ENCODE data around the gene LRMDA.

DNA sequence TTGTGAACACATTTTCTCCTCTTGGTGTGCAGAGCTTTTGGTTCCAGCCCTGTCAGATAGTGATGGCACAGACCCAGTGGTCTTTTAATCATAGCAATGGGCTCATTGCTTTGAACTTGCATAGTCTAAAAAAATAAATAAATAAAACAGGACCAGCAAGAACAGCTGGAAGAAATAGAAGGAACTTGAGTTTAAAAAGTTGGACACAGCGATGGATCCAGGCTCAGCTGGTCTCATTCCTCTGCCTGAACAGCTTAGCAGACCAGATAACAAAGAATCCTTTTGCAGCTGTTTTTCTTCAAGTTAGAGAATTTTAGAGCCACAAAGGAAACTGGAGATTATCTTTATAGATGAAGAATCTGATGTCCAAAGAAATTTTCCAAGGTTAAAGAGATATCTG lies 1005.6 kb downstream of the LRMDA start:
- TF ChIP-seq, protein P1, sequence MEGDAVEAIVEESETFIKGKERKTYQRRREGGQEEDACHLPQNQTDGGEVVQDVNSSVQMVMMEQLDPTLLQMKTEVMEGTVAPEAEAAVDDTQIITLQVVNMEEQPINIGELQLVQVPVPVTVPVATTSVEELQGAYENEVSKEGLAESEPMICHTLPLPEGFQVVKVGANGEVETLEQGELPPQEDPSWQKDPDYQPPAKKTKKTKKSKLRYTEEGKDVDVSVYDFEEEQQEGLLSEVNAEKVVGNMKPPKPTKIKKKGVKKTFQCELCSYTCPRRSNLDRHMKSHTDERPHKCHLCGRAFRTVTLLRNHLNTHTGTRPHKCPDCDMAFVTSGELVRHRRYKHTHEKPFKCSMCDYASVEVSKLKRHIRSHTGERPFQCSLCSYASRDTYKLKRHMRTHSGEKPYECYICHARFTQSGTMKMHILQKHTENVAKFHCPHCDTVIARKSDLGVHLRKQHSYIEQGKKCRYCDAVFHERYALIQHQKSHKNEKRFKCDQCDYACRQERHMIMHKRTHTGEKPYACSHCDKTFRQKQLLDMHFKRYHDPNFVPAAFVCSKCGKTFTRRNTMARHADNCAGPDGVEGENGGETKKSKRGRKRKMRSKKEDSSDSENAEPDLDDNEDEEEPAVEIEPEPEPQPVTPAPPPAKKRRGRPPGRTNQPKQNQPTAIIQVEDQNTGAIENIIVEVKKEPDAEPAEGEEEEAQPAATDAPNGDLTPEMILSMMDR (IDR thresholded peaks at IDR 0.05): no peak
- TF ChIP-seq POLR2A (IDR thresholded peaks at IDR 0.05): no peak
